ENCODE measurements around the gene USF1.
A peak's percentile ranks its signal among the peaks of the same experiment; 100 is the strongest.

Gene USF1

GRCh38 chr1:161090617-161091016, 44.8 kb upstream of the USF1 start:
- TF ChIP-seq CTCF (IDR thresholded peaks at IDR 0.05; ENCODE audit: low read length, missing control alignments): no peak
- no peak overlapping the region for H3K4me3 ChIP-seq (replicated peaks; ENCODE audit: low read depth, low read length)
- no peak for DNase-seq (ENCODE audit: low read depth)

DNA sequence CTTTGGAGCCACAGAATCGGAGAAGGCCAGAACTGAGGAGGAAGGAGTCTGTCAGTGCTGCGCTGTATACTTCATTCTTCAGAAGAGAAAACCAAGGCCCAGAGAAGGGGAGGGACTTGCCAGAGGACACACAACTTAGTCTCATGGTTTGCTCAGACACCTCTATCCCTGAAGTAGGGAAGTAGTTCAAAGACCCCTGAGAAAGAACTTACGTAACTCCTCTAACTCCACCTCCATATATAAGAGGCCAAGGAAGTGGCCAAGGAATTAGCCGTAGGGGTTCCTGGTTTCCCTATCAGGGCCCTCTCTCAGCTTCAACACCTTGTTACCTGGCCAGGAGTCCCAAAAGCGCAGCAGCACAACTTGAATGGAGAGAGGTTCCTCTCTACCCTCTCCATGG, 44.2 kb upstream of the USF1 start:
- no peak overlapping the region for H3K4me3 ChIP-seq (replicated peaks; ENCODE audit: low read depth, low read length)
- no peak for DNase-seq (ENCODE audit: low read depth)
- no peak for TF ChIP-seq CTCF (IDR thresholded peaks at IDR 0.05; ENCODE audit: low read length, missing control alignments)

GRCh38 chr1:161089251-161089924, 43.6 kb upstream of the USF1 start, which contains the start of gene NECTIN4:
Gene NECTIN4, minus strand, starts transcription at chr1:161089558. Its CDS starts 262 bp downstream, at chr1:161089296.
- H3K4me3 ChIP-seq (replicated peaks; ENCODE audit: low read depth, low read length): no peak within 1 kb of the TSS
- DNase-seq (ENCODE audit: low read depth): no peak
- TF ChIP-seq CTCF (IDR thresholded peaks at IDR 0.05; ENCODE audit: low read length, missing control alignments): no peak

- peak; percentile 26 for DNase-seq (ENCODE audit: low read depth)
- TF ChIP-seq CTCF (IDR thresholded peaks at IDR 0.05; ENCODE audit: low read length, missing control alignments): no peak
- H3K4me3 ChIP-seq (replicated peaks; ENCODE audit: low read depth, low read length): no peak overlapping the region
Observed at GRCh38 chr1:161088587-161089110, 42.9 kb upstream of the USF1 start.

- H3K4me3 ChIP-seq (replicated peaks; ENCODE audit: low read depth, low read length): no peak overlapping the region
- no peak for DNase-seq (ENCODE audit: low read depth)
Observed at GRCh38 chr1:161086457-161086856, 40.7 kb upstream of the USF1 start.

DNA sequence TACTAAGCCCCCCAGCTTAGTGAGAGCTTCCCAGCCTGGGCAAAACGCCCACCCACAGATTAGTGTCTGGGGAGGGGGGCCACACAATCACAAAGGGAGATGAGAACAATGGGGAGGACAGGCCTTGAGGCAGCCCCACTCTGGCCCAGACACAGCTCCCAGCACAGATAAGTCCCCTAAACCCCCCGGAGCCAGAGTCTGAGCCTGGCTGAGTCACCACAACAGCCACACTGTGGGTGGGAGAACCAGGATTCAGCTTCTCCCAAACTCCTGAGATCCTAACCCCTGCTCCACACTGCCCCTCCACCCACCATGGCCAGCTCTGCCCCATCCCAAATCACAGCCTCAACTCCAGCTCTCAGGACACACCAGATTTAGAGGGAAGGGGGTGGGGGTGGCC, 39.4 kb upstream of the USF1 start:
- no peak overlapping the region for H3K4me3 ChIP-seq (replicated peaks; ENCODE audit: low read depth, low read length)
- no peak for TF ChIP-seq CTCF (IDR thresholded peaks at IDR 0.05; ENCODE audit: low read length, missing control alignments)
- DNase-seq (ENCODE audit: low read depth): no peak

More at GRCh38 chr1:161086457-161086856, 40.7 kb upstream of the USF1 start:
- no peak for TF ChIP-seq CTCF (IDR thresholded peaks at IDR 0.05; ENCODE audit: low read length, missing control alignments)

DNA sequence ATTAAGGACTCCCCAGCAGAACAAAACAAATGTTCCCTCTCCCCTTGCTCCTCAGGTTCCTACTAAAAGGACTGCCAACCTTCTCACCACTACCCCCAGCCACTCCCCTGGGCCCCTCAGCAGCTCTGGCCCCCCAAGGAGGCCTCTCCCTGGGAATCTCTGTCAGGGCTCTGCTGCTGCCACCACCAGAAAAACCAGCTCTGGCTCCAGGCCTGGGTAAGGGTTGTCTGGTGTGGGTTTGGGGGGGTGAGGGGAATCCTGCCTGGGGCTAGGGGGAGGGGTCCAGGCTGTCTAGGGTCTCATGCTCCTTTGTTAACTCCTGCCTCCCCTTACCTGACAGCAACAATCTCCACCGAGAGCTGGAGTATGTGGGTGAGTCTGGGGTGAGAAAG, 38.8 kb upstream of the USF1 start:
- TF ChIP-seq CTCF (IDR thresholded peaks at IDR 0.05; ENCODE audit: low read length, missing control alignments): no peak
- no peak for DNase-seq (ENCODE audit: low read depth)
- H3K4me3 ChIP-seq (replicated peaks; ENCODE audit: low read depth, low read length): no peak overlapping the region
